Fibroblast of villous mesenchyme (primary cell): Measurements from ENCODE around the gene NEK1. TPM values are rescaled to one million over a fixed set of nuclear protein-coding genes. Genes with fewer than 3 reads are reported as not detected.
"Not testable (repeated sequence)": the region's sequence is repeated elsewhere in the genome, so short reads cannot be mapped to it uniquely, and the experiment has no call there.

Source experiments
- DNase-seq: peaks from one replicate; pipeline ENCODE4 v3.0.0-alpha.2; 2010; ENCODE audit warnings: low read depth
- H3K4me3 ChIP-seq: 2 replicates; pipeline ENCODE4 v1.5.1; 2011; ENCODE audit warnings: low read depth, mild to moderate bottlenecking, low read length
- total RNA-seq: library from RNA; depleted of rRNA; stranded (reverse); fragments of >200 nt; gene quantifications from 2 replicates; pipeline ENCODE4 v1.2.3, GENCODE V29; 2012
- TF ChIP-seq, protein P1 (sequence below): IDR thresholded peaks from 2 replicates; pipeline ENCODE4 v1.5.1; 2012; ENCODE audit warnings: low read depth, mild to moderate bottlenecking, low read length; ENCODE audit not compliant: insufficient read depth

NEK1 gene
- total RNA-seq, 1 donor, result 11.2 TPM

DNA sequence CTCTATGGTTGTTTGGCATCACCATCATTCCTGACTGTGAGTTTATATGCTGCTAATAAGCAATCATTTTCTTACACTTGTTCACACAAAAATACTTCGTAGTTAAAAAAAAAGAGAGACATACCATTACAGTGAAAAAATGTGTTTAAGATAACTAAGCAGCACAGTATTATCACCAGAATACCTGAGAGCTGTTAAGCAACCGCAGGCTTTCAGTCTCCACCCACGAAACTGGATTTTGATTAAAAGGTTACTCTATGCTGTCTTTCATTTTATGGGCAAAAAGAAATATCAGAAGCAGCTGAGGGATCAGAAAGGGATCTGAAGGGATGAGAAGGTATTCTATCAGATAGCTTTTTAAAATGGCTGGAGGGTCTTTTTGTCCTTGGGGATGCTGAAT lies 148.3 kb downstream of the NEK1 start:
- DNase-seq, result no peak
- no peak overlapping the region for H3K4me3 ChIP-seq
- TF ChIP-seq, protein P1, sequence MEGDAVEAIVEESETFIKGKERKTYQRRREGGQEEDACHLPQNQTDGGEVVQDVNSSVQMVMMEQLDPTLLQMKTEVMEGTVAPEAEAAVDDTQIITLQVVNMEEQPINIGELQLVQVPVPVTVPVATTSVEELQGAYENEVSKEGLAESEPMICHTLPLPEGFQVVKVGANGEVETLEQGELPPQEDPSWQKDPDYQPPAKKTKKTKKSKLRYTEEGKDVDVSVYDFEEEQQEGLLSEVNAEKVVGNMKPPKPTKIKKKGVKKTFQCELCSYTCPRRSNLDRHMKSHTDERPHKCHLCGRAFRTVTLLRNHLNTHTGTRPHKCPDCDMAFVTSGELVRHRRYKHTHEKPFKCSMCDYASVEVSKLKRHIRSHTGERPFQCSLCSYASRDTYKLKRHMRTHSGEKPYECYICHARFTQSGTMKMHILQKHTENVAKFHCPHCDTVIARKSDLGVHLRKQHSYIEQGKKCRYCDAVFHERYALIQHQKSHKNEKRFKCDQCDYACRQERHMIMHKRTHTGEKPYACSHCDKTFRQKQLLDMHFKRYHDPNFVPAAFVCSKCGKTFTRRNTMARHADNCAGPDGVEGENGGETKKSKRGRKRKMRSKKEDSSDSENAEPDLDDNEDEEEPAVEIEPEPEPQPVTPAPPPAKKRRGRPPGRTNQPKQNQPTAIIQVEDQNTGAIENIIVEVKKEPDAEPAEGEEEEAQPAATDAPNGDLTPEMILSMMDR, result no peak

DNA sequence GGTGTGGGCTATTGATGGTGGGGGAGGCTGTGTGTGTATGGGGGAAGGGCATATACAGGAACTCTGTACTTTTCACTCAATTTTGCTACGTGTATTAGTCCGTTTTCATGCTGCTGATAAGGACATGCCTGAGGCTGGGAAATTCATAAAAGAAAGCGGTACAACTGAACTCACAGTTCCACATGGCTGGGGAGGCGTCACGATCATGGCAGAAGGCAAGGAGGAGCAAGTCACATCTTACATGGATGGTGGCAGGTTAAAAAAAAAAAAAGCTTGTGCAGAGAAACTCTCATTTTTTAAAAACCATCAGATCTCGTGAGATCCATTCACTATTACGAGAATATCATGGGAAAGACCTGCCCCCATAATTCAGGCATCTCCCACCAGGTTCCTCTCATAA lies 152.3 kb downstream of the NEK1 start:
- TF ChIP-seq, protein P1, result no peak
- no peak overlapping the region for H3K4me3 ChIP-seq
- DNase-seq, result no peak

DNA sequence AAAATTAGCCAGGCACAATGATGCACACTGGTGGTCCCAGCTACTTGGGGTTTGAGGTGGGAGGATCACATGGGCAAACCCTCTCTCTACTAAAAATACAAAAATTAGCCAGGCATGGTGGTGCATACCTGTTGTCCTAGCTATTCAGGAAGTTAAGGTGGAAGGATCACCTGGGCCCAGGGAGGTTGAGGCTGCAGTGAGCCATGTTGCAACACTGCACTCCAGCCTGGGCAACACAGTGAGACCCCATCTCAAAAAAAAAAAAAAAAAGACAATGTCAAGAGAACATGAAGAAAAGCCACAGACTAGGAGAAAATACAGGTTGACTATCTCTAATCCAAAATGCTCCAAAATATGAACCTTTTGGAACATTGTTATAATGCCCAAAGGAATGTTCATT lies 153.8 kb downstream of the NEK1 start:
- DNase-seq, result no peak
- no peak overlapping the region for H3K4me3 ChIP-seq
- TF ChIP-seq, protein P1, result no peak

DNA sequence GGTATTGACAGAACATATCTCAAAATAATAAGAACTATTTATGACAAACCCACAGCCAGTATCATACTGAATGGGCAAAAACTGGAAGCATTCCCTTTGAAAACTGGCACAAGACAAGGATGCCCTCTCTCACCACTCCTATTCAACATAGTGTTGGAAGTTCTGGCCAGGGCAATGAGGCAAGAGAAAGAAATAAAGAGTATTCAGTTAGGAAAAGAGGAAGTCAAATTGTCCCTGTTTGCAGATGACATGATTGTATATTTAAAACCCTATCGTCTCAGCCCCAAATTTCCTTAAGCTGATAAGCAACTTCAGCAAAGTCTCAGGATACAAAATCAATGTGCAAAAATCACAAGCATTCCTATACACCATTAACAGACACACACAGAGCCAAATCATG lies 159.7 kb downstream of the NEK1 start:
- not testable (repeated sequence) for H3K4me3 ChIP-seq, DNase-seq

DNA sequence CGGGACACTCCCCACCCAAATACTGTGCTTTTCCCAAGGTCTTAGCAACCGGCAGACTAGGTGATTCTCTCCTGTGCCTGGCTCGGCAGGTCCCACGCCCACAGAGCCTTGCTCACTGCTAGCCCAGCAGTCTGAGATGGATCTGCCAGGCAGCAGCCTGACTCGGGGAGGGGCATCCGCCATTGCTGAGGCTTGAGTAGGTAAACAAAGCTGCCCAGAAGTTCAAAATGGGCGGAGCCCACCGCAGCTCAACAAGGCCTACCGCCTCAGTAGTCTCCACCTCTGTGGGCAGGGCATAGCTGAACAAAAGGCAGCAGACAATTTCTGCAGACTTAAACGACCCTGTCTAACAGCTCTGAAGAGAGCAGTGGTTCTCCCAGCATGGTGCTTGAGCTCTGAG lies 163.4 kb downstream of the NEK1 start:
- H3K4me3 ChIP-seq, DNase-seq: not testable (repeated sequence)

DNA sequence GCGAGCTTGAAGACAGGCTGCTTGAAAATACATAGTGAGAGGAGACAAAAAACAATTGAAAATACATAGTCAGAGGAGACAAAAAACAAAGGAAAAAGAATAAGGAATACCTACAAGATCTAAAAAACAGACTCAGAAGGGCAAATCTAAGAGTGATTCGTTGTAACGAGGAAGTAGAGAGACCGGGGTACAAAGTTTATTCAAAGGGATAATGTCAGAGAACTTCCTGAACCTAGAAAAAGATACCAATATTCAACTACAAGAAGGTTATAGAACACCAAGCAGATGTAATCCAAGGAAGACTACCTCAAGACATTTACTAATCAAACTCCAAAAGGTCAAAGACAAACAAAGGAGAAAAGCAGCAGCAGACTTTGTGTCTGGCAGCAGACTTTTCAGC lies 165.6 kb downstream of the NEK1 start:
- no peak overlapping the region for H3K4me3 ChIP-seq
- TF ChIP-seq, protein P1, result no peak
- no peak for DNase-seq

DNA sequence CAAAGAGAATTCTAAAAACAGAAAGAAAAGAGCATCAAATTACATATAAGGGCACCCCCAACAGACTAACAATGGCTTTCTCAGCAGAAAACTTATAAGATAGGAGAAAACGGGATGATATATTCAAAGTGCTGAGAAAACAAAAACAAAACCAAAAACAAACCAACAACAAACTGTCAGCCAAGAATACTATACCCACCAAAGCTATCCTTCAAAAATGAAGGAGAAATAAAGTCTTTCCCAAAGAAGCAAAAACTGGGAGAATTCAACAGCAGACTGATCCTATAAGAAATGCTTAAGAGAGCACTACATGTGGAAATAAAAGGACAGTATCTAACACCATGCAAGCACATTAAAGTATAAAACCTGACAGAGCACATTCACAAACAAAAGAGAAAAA lies 168.6 kb downstream of the NEK1 start:
- no peak for DNase-seq
- no peak overlapping the region for H3K4me3 ChIP-seq
- TF ChIP-seq, protein P1, result no peak

DNA sequence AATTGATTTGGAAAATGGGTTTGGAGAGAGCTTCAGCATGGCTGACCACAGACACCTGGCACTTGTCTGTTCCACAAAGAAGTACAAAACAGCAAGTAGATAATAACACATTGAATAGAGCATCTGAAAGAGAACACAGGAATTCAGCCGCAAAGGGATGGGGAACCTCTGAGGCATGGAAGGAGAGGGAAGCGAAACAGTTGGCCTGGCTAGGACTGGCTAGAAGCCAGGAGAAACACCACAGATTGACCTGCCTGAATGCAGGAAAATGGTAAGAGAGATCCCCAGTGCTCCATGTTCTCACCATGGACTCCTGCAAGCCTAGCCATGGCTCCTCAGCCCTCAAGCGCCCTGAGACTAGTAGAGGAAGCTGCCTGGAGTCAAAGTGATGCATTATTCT lies 171.9 kb downstream of the NEK1 start:
- TF ChIP-seq, protein P1, result no peak
- no peak for DNase-seq
- H3K4me3 ChIP-seq, result no peak overlapping the region
